Measurements from ENCODE around the gene YAF2.

- TF ChIP-seq CTCF (IDR thresholded peaks at IDR 0.05 in 2 of 3, conservative IDR thresholded peaks at IDR 0.05 in 1 of 3; ENCODE audit: borderline replicate concordance in 1 of 3, insufficient read depth in 1 of 3, low read depth in 2 of 3, low read length in 2 of 3), result no peak
- no peak for TF ChIP-seq EZH2phosphoT487 (IDR thresholded peaks at IDR 0.05; ENCODE audit: borderline replicate concordance)
- no peak for TF ChIP-seq EZH2 (IDR thresholded peaks at IDR 0.05)
- TF ChIP-seq REST (IDR thresholded peaks at IDR 0.05; ENCODE audit: low read depth), result no peak
- TF ChIP-seq ZFX (IDR thresholded peaks at IDR 0.05), result no peak
These were observed 23.7 kb upstream of the YAF2 start for GRCh38 chr12:42261708-42262107.
